Liver (tissue), 9 donors: ENCODE results near the gene LLGL1. TPM values are rescaled to one million over a fixed set of nuclear protein-coding genes. Genes with fewer than 3 reads are reported as not detected.

ENCODE experiments used
- DNase-seq: peaks from one replicate; pipeline ENCODE4 v3.0.0-alpha.2; 2017; ENCODE audit warnings: low spot score
- H3K27ac ChIP-seq, 2 donors: one replicate each; pipeline ENCODE4 v1.7.0; 2013; ENCODE audit warnings: inconsistent platforms in 2 of 2, low read length in 2 of 2, control low read depth in 1 of 2, low read depth in 1 of 2, mild to moderate bottlenecking in 1 of 2
- H3K27me3 ChIP-seq, 4 donors: one replicate each; pipeline versions ENCODE4 v1.6.1 to v1.7.0; 2013; ENCODE audit warnings: low read length in 3 of 4, inconsistent platforms in 1 of 4, mild to moderate bottlenecking in 1 of 4, moderate library complexity in 1 of 4; ENCODE audit not compliant: control insufficient read depth in 4 of 4, insufficient read depth in 4 of 4
- H3K36me3 ChIP-seq, 4 donors: one replicate each; pipeline versions ENCODE4 v1.6.1 to v1.7.0; 2013; ENCODE audit warnings: low read length in 3 of 4, mild to moderate bottlenecking in 3 of 4, low read depth in 1 of 4, moderate library complexity in 1 of 4; ENCODE audit not compliant: control insufficient read depth in 4 of 4, insufficient read depth in 3 of 4
- H3K4me1 ChIP-seq, 4 donors: one replicate each; pipeline versions ENCODE4 v1.6.1 to v1.7.0; 2013; ENCODE audit warnings: low read length in 3 of 4, mild to moderate bottlenecking in 3 of 4, moderate library complexity in 1 of 4; ENCODE audit not compliant: control insufficient read depth in 4 of 4, insufficient read depth in 4 of 4
- H3K4me3 ChIP-seq, 3 donors: one replicate each; pipeline versions ENCODE4 v1.6.1 to v1.7.0; 2013; ENCODE audit warnings: low read length in 3 of 3, control low read depth in 1 of 3, low read depth in 1 of 3, mild to moderate bottlenecking in 1 of 3
- H3K9ac ChIP-seq, 2 donors: one replicate each; pipeline ENCODE4 v1.7.0; 2013; ENCODE audit warnings: low read length in 2 of 2, mild to moderate bottlenecking in 2 of 2, moderate library complexity in 2 of 2, control low read depth in 1 of 2, low read depth in 1 of 2
- H3K9me3 ChIP-seq, 4 donors: one replicate each; pipeline versions ENCODE4 v1.6.1 to v1.7.0; 2013; ENCODE audit warnings: low read length in 3 of 4; ENCODE audit not compliant: control insufficient read depth in 4 of 4
- CTCF ChIP-seq: fragments of 150-350 bp; IDR thresholded peaks from 2 replicates; pipeline ENCODE4 v1.5.1; 2017; ENCODE audit warnings: improper control_type of control experiment, low read depth, low read length; ENCODE audit not compliant: missing input control
- EGR1 ChIP-seq, 2 donors: IDR thresholded peaks; 2 replicates each; pipeline ENCODE4 v1.6.1; 2016 to 2018; ENCODE audit warnings: antibody characterized with exemption in 2 of 2, low read depth in 2 of 2
- FOXA1 ChIP-seq: IDR thresholded peaks from 2 replicates; pipeline ENCODE4 v1.6.1; 2016; ENCODE audit warnings: antibody characterized with exemption
- FOXA2 ChIP-seq: IDR thresholded peaks from 2 replicates; pipeline ENCODE4 v1.6.1; 2016; ENCODE audit warnings: antibody characterized with exemption
- GABPA ChIP-seq, 2 donors: IDR thresholded peaks in 1 of 2; conservative IDR thresholded peaks in 1 of 2; 2 replicates each; pipeline ENCODE4 v1.6.1; 2016; ENCODE audit warnings: antibody characterized with exemption in 2 of 2, mild to moderate bottlenecking in 1 of 2, moderate library complexity in 1 of 2
- HNF4A ChIP-seq, 2 donors: conservative IDR thresholded peaks; 2 replicates each; pipeline ENCODE4 v1.6.1; 2016; ENCODE audit warnings: antibody characterized with exemption in 2 of 2, mild to moderate bottlenecking in 2 of 2
- HNF4G ChIP-seq: IDR thresholded peaks from 2 replicates; pipeline ENCODE4 v1.6.1; 2016; ENCODE audit warnings: antibody characterized with exemption
- MAX ChIP-seq: IDR thresholded peaks from 2 replicates; pipeline ENCODE4 v1.6.1; 2016; ENCODE audit warnings: antibody characterized with exemption
- NR2F2 ChIP-seq: IDR thresholded peaks from 2 replicates; pipeline ENCODE4 v1.6.1; 2016; ENCODE audit warnings: antibody characterized with exemption
- RAD21 ChIP-seq, 2 donors: IDR thresholded peaks; 2 replicates each; pipeline ENCODE4 v1.6.1; 2016; ENCODE audit warnings: antibody characterized with exemption in 2 of 2, mild to moderate bottlenecking in 2 of 2
- REST ChIP-seq: IDR thresholded peaks from 2 replicates; pipeline ENCODE4 v1.6.1; 2016; ENCODE audit warnings: antibody characterized with exemption, mild to moderate bottlenecking
- SP1 ChIP-seq: IDR thresholded peaks from 2 replicates; pipeline ENCODE4 v1.6.1; 2018; ENCODE audit warnings: antibody characterized with exemption, mild to moderate bottlenecking
- YY1 ChIP-seq: IDR thresholded peaks from 2 replicates; pipeline ENCODE4 v1.6.1; 2016; ENCODE audit warnings: antibody characterized with exemption, mild to moderate bottlenecking
- ZBTB33 ChIP-seq: IDR thresholded peaks from 2 replicates; pipeline ENCODE4 v1.6.1; 2016; ENCODE audit warnings: antibody characterized with exemption
- WGBS: extraction: QIAGEN DNeasy Blood & Tissue Kit; methylation state at CpG from one replicate; pipeline ENCODE4 v1.1.7; 2013; 5-methylcytosine and 5-hydroxymethylcytosine counted together
- polyA plus RNA-seq, 2 donors: library from polyadenylated mRNA; stranded (reverse) in 1 of 2; unstranded in 1 of 2; fragments of 200-250 nt in 1 of 2; fragments of >200 nt in 1 of 2; fragmentation: Nextera tagmentation in 1 of 2; extraction: Ambion mirVana in 1 of 2; gene quantifications; one replicate each; pipeline versions ENCODE4 v1.2.1 to v1.2.3, GENCODE V29; 2013 to 2015
- total RNA-seq, 2 donors: library from RNA; depleted of rRNA; stranded (reverse); fragments of >200 nt; gene quantifications; one replicate each; pipeline ENCODE4 v1.2.3, GENCODE V29; 2014
- donor health status: healthy.
- donor health status: healthy.
- donor health status: healthy.
- donor health status: healthy.
- donor health status: healthy.

LLGL1 gene
- total and polyA plus RNA-seq, 4 donors, result 0.39 to 12.0 (median 2.8) TPM

GRCh38 chr17:18262641-18263040, 37.2 kb downstream of the LLGL1 start:
- Histone ChIP-seq H3K9me3 (no peaks in the 10 kb centered on the region), H3K4me1 (peaks cover 16 to 32% (median 23%) of the 10 kb centered on the region in 4 donors), H3K36me3 (peaks cover 4 to 20% (median 12%) of the 10 kb centered on the region in 4 donors), H3K27me3 (no peaks in the 10 kb centered on the region), H3K27ac (no peak overlapping the region), H3K9ac (no peak overlapping the region), H3K4me3 (no peak overlapping the region)
- no peak for TF ChIP-seq FOXA1
- TF ChIP-seq REST, result no peak
- TF ChIP-seq HNF4A (conservative IDR thresholded peaks at IDR 0.05), result no peak
- no peak for TF ChIP-seq RAD21 (IDR thresholded peaks at IDR 0.05)
- TF ChIP-seq NR2F2, result no peak
- no peak for TF ChIP-seq MAX
- no peak for TF ChIP-seq SP1
- TF ChIP-seq GABPA (IDR thresholded peaks at IDR 0.05 in 1 of 2, conservative IDR thresholded peaks at IDR 0.05 in 1 of 2), result no peak
- TF ChIP-seq ZBTB33, result no peak
- no peak for TF ChIP-seq EGR1 (IDR thresholded peaks at IDR 0.05; ENCODE audit: low read depth in 2 of 2)
- TF ChIP-seq HNF4G, result no peak
- TF ChIP-seq FOXA2, result no peak
- no peak for TF ChIP-seq CTCF
- no peak for TF ChIP-seq YY1
- 89% methylated on average over 12 of the region's 12 CpGs for WGBS
- DNase-seq, result no peak

- no peak overlapping the region for H3K27ac ChIP-seq
- peaks cover 4 to 20% (median 12%) of the 10 kb centered on the region in 4 donors for H3K36me3 ChIP-seq
- no peak for TF ChIP-seq GABPA (IDR thresholded peaks at IDR 0.05 in 1 of 2, conservative IDR thresholded peaks at IDR 0.05 in 1 of 2)
- no peak for TF ChIP-seq NR2F2
- 96% methylated on average over 50 of the region's 50 CpGs for WGBS
- no peak for DNase-seq
- H3K9me3 ChIP-seq, result no peaks in the 10 kb centered on the region
- no peak overlapping the region for H3K4me3 ChIP-seq
- no peak overlapping the region for H3K9ac ChIP-seq
- H3K4me1 ChIP-seq, result peaks cover 10 to 25% (median 17%) of the 10 kb centered on the region in 4 donors
- H3K27me3 ChIP-seq, result no peaks in the 10 kb centered on the region
These were observed 38.6 kb downstream of the LLGL1 start for GRCh38 chr17:18263885-18264682.
